ENCODE results near the gene KCNIP4. TPM values are rescaled to one million over a fixed set of nuclear protein-coding genes. Genes with fewer than 3 reads are reported as not detected.

KCNIP4 gene
- total and polyA plus RNA-seq, 2 of the 8 experiments (the other 6 are each of a cell fraction or from before 2014, with no cell fraction given) = 0.06 TPM; not detected in 1

GRCh38 chr4:21347142-21347541 is 601.4 kb downstream of the KCNIP4 start:
- H3K18ac ChIP-seq (ENCODE audit: extremely low read depth, low read length) = no peak overlapping the region
- CTCF ChIA-PET (ENCODE audit: partially characterized antibody) = interaction anchor here (1.0 kb wide), 1 partner anchor 123 kb away, joined by 3 read pairs; no protein-coding TSS in a partner anchor

More at GRCh38 chr4:21347142-21347541, 601.4 kb downstream of the KCNIP4 start:
- Histone ChIP-seq H2BK120ac (replicated peaks; ENCODE audit: low read depth, low read length) (no peak overlapping the region), H2BK20ac (ENCODE audit: low read length) (no peak overlapping the region), H4K8ac (ENCODE audit: extremely low read depth, insufficient read depth, low read length) (no peak overlapping the region), H3K56ac (replicated peaks; ENCODE audit: insufficient read length, low read depth, low read length) (no peak overlapping the region), H2AK5ac (ENCODE audit: low read depth, low read length) (no peak overlapping the region), H3K36me3 (ENCODE audit: control insufficient read depth in 2 of 4, insufficient read depth in 4 of 4, low read length in 3 of 4) (no peaks in the 10 kb centered on the region), H3K9me3 (ENCODE audit: insufficient read depth in 2 of 2, low read depth in 1 of 2, low read length in 1 of 2) (no peaks in the 10 kb centered on the region; a peak in 1 of 4 replicates), H2BK12ac (ENCODE audit: low read depth, low read length) (no peak overlapping the region), H3K4me1 (replicated peaks in 1 of 4; ENCODE audit: control insufficient read depth in 3 of 4, insufficient read depth in 4 of 4, low read length in 3 of 4) (peaks cover 0 to 3% (median 0%) of the 10 kb centered on the region in 4 experiments; a peak in 1 of 7 replicates), H3K14ac (ENCODE audit: insufficient read length) (no peak overlapping the region), H4K91ac (replicated peaks; ENCODE audit: insufficient read length, low read length) (no peak overlapping the region), H3K9ac (replicated peaks in 1 of 4; ENCODE audit: extremely low read depth in 1 of 4, low read depth in 3 of 4, low read length in 3 of 4) (no peak overlapping the region), H3K27me3 (replicated peaks in 1 of 4; ENCODE audit: control insufficient read depth in 3 of 4, extremely low read depth in 1 of 4, insufficient read depth in 3 of 4, low read length in 3 of 4) (no peaks in the 10 kb centered on the region), H4K5ac (ENCODE audit: insufficient read length, low read depth, low read length) (no peak overlapping the region), H2BK15ac (ENCODE audit: low read length) (no peak overlapping the region), H2AFZ (ENCODE audit: low read length) (no peak overlapping the region), H3K79me2 (ENCODE audit: control insufficient read depth in 1 of 2, insufficient read depth in 2 of 2, low read length in 2 of 2) (no peaks in the 10 kb centered on the region), H3K79me1 (ENCODE audit: low read depth, low read length) (no peaks in the 10 kb centered on the region), H3K4ac (replicated peaks; ENCODE audit: insufficient read length, low read depth, low read length) (no peak overlapping the region), H3K4me2 (ENCODE audit: insufficient read depth in 1 of 2, low read depth in 2 of 2, low read length in 2 of 2) (no peak overlapping the region), H4K20me1 (replicated peaks in 1 of 2; ENCODE audit: control insufficient read depth in 1 of 2, insufficient read depth in 2 of 2, low read length in 2 of 2) (no peaks in the 10 kb centered on the region), H3K27ac (ENCODE audit: low read depth, low read length) (no peak overlapping the region), H2BK5ac (ENCODE audit: low read depth, low read length) (no peak overlapping the region), H3K23me2 (ENCODE audit: low read depth, low read length) (no peaks in the 10 kb centered on the region), H3K4me3 (ENCODE audit: extremely low read depth in 1 of 4, insufficient read depth in 2 of 4, low read depth in 3 of 4, low read length in 4 of 4) (no peak overlapping the region), H3K23ac (ENCODE audit: insufficient read length) (no peak overlapping the region)
- TF ChIP-seq HDAC6 (IDR thresholded peaks at IDR 0.05; ENCODE audit: low read depth, low read length) = no peak
- TF ChIP-seq CEBPB (IDR thresholded peaks at IDR 0.05; ENCODE audit: low read depth, low read length) = no peak
- no peak for TF ChIP-seq POLR2AphosphoS5 (IDR thresholded peaks at IDR 0.05; ENCODE audit: low read depth, low read length)
- no peak for TF ChIP-seq NANOG (IDR thresholded peaks at IDR 0.05; ENCODE audit: insufficient read depth, low read depth, low read length, poor library complexity, severe bottlenecking)
- TF ChIP-seq GTF2F1 (IDR thresholded peaks at IDR 0.05; ENCODE audit: borderline replicate concordance, low read depth, low read length) = no peak
- DNase-seq (ENCODE audit: low read depth in 1 of 2, low spot score in 2 of 2) = no peak
- FAIRE-seq = no peak
- 76% methylated on average over 1 of the region's 1 CpG; no CpG with 5 or more reads in 1 of the 2 experiments for WGBS, 2 experiments (ENCODE audit: extremely low coverage in 1 of 2, insufficient coverage in 1 of 2, insufficient read length in 1 of 2, insufficient replicate concordance in 2 of 2, low coverage in 1 of 2, low lambda C conversion rate in 2 of 2, missing lambda C conversion rate in 1 of 2)
- POLR2A ChIA-PET (ENCODE audit: partially characterized antibody) = no interaction called here

Data from H1 (cell line).